ENCODE results near the gene ARL2. TPM values are rescaled to one million over a fixed set of nuclear protein-coding genes. Genes with fewer than 3 reads are reported as not detected.
A peak's percentile ranks its signal among the peaks of the same experiment; 100 is the strongest.

ARL2 gene
- total RNA-seq, 2 experiments from 2014 or later: 62.4 to 65.3 TPM

DNA sequence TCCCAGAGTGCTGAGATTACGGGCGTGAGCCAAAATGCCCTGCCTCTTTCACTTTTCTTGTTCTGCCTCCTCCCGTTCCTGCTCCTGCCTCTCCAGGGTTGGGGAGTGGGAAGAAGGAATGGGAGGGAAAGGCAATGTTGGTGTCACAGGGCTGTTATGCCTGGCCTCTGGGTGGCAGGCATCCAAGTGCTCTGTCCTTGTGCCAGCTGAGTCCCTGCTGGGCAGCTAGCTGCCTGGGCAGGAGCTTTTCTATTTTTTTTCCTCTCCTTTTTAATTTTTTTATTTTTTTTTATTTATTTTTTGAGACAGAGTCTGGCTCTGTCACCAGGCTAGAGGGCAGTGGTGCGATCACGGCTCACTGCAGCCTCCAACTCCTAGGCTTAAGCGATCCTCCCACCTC lies 23.0 kb downstream of the ARL2 start:
- H3K27ac Mint-ChIP-seq: no peak overlapping the region
- CTCF ChIA-PET: interaction anchor here (0.6 to 3.7 kb wide), 3 partner anchors 11 to 216 kb away, joined by 4 to 16 read pairs (median 6); partner anchors contain the start of genes SNX15 and TM7SF2
- POLR2A ChIA-PET: interaction anchor here (0.7 kb wide), 1 partner anchor 13 kb away, joined by 4 read pairs; no protein-coding TSS in a partner anchor

DNA sequence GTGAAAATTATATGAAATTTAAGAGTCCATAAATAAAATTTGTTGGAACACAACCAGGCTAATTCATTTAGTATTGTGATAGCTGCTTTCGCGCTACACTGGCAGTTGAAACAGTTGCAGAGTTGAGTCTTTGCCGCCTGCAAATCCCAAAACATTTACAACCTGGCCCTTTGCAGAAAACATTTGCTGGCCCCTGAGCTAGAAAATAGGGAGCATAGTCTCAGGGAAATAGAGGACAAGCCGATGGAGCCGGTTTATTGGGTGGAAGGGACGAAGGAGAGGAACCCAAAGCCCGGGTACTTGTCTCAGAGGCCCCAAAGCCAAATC lies 26.5 kb downstream of the ARL2 start:
- POLR2A ChIA-PET: interaction anchor here (0.9 kb wide), 1 partner anchor 275 kb away, joined by 3 read pairs; no protein-coding TSS in a partner anchor
- Mint-ChIP-seq H3K4me1 (peaks cover 33% of the 10 kb centered on the region), H3K4me3 (peak overlapping the region; percentile 90), H3K36me3 (ENCODE audit: low read depth) (peaks cover 20% of the 10 kb centered on the region), H3K27me3 (no peaks in the 10 kb centered on the region), H3K9me3 (no peaks in the 10 kb centered on the region), H3K27ac (peak overlapping the region; percentile 98)
- CTCF ChIA-PET: interaction anchor here (0.6 to 3.9 kb wide), 8 partner anchors 11 to 417 kb away, joined by 3 to 13 read pairs (median 4); partner anchors contain the start of genes ARL2, SNX15 and ZNHIT2
- no peak for DNase-seq

More for the DNA sequence above, 23.0 kb downstream of the ARL2 start:
- Mint-ChIP-seq H3K4me1 (peaks cover 12% of the 10 kb centered on the region), H3K36me3 (ENCODE audit: low read depth) (peaks cover 2% of the 10 kb centered on the region), H3K9me3 (no peaks in the 10 kb centered on the region), H3K27me3 (no peaks in the 10 kb centered on the region), H3K4me3 (no peak overlapping the region)
- no peak for DNase-seq

DNA sequence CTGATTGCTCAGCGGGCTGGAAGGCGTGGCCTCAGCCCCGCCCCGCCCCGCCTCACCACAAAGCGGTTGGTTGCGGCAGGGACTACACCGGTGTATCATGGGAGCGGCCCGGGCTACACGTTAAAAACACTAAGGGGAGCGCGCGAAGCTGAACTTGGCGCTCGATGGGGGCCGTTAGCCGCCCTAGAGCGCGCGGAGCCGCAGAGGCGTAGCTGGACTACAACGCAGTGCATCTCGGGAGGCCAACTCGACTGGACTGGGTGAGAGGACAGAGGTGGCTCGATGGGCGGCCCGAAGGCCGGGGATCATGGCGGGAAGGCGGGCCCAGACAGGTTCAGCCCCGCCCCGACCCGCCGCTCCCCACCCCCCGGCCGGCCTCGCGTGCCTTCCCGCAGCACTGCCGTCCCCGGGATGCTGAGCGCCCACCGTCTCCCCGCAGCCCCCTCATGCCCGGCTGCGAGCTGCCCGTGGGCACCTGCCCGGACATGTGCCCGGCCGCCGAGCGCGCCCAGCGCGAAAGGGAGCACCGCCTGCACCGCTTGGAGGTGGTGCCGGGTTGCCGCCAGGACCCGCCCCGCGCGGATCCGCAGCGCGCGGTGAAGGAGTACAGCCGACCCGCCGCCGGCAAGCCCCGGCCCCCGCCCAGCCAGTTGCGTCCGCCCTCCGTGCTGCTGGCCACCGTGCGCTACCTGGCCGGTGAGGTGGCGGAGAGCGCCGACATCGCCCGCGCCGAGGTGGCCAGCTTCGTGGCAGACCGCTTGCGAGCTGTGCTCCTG lies 27.1 kb downstream of the ARL2 start, which contains the start of gene SAC3D1:
Gene SAC3D1 (plus strand): TSS at position 364 of the 776 bp plus-strand sequence. CDS start 83 bp downstream, at position 447.
- H3K4me1 Mint-ChIP-seq: peaks cover 34% of the 10 kb centered on the region
- H3K9me3 Mint-ChIP-seq: no peaks in the 10 kb centered on the region
- DNase-seq: peak; percentile 95
- ChIA-PET POLR2A (interaction anchor here (0.5 to 0.9 kb wide), 2 partner anchors 262 to 274 kb away, joined by 3 read pairs; no protein-coding TSS in a partner anchor), CTCF (interaction anchor here (0.6 to 3.9 kb wide), 9 partner anchors 12 to 417 kb away, joined by 3 to 13 read pairs (median 3); partner anchors contain the start of genes ARL2, SNX15 and ZNHIT2)
- peak within 1 kb of the TSS; percentile 90 for H3K4me3 Mint-ChIP-seq
- H3K27ac Mint-ChIP-seq: peak within 1 kb of the TSS; percentile 98
- peaks cover 20% of the 10 kb centered on the region for H3K36me3 Mint-ChIP-seq (ENCODE audit: low read depth)
- no peaks in the 10 kb centered on the region for H3K27me3 Mint-ChIP-seq

DNA sequence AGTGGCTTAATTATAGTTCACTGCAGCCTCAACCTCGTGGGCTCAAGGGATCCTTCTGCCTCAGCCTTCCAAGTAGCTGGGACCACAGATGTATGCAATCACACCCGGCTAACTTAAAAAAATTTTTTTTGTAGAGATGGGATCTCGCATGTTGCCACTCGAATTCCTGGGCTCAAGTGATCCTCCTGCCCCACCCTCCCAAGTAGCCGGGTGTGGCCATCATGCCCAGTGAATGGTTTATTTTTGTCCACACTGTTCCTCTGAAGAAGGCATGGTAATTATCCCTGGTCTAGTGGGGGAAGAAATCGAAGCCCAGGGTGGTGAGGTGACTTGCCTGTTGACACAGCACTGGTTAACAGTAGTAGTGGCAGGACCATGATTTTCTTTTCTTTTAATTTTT lies 28.9 kb downstream of the ARL2 start:
- H3K27me3 Mint-ChIP-seq: no peaks in the 10 kb centered on the region
- H3K4me3 Mint-ChIP-seq: peak overlapping the region; percentile 85
- H3K9me3 Mint-ChIP-seq: no peaks in the 10 kb centered on the region
- H3K27ac Mint-ChIP-seq: no peak overlapping the region
- DNase-seq: no peak
- peaks cover 24% of the 10 kb centered on the region for H3K36me3 Mint-ChIP-seq (ENCODE audit: low read depth)
- H3K4me1 Mint-ChIP-seq: peaks cover 51% of the 10 kb centered on the region
- ChIA-PET CTCF (interaction anchor here (3.9 kb wide), 1 partner anchor 28 kb away, joined by 13 read pairs; the partner anchor contains the start of gene ARL2), POLR2A (no interaction called here)

DNA sequence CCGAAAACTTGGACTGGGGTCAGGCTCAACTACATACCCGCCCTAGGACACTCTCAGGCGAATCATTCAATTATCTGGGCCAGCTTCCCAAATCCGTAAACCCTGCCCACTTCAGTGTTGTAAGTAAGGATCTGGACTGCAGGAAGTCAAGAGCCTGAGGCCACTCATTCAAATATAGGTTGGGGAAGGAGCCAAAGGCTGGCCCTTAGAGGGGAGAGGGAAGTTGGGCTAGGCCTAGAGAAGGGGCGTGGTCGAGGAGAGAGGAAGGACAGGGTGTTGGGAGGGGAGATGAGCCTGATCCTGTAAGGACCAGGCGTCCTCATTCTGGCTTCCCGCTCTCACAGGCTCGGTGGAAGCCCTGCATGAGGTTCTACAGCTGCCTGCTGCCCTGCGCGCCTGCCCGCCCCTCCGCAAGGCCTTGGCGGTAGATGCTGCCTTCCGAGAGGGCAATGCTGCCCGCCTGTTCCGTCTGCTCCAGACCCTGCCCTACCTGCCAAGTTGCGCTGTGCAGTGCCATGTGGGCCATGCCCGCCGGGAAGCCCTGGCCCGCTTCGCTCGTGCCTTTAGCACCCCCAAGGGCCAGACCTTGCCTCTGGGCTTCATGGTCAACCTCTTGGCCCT lies 30.0 kb downstream of the ARL2 start:
- H3K9me3 Mint-ChIP-seq: no peaks in the 10 kb centered on the region
- H3K27ac Mint-ChIP-seq: no peak overlapping the region
- peaks cover 25% of the 10 kb centered on the region for H3K36me3 Mint-ChIP-seq (ENCODE audit: low read depth)
- DNase-seq: no peak
- H3K27me3 Mint-ChIP-seq: no peaks in the 10 kb centered on the region
- peaks cover 57% of the 10 kb centered on the region for H3K4me1 Mint-ChIP-seq
- POLR2A ChIA-PET: no interaction called here
- CTCF ChIA-PET: interaction anchor here (3.9 kb wide), 1 partner anchor 30 kb away, joined by 13 read pairs; the partner anchor contains the start of gene ARL2
- H3K4me3 Mint-ChIP-seq: no peak overlapping the region

DNA sequence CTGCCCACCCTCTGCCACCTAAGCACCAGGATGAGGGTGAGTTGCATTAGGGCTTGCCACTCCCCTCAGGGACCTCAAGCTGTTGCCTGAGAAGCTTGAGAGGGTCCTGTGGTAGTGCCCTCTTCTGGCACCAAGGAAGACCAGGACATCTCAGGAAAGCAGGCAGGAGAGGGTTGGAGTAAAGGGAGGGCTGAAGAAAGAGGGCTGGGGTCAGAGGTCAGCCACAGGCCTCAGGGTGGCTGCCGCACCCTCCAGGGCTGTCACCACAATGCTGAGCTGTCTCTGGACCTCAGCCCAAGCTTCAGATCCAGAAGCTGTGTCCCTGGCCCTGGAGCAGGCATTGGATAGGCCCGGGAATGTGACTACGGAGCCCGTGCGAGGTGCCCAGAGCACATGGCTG lies 31.1 kb downstream of the ARL2 start:
- ChIA-PET CTCF (interaction anchor here (0.9 to 1.2 kb wide), 3 partner anchors 31 to 66 kb away, joined by 3 to 4 read pairs (median 3); partner anchors contain the start of gene ARL2), POLR2A (no interaction called here)
- no peaks in the 10 kb centered on the region for H3K9me3 Mint-ChIP-seq
- H3K36me3 Mint-ChIP-seq (ENCODE audit: low read depth): peaks cover 25% of the 10 kb centered on the region
- no peak overlapping the region for H3K27ac Mint-ChIP-seq
- no peak for DNase-seq
- H3K4me1 Mint-ChIP-seq: peaks cover 52% of the 10 kb centered on the region
- no peaks in the 10 kb centered on the region for H3K27me3 Mint-ChIP-seq
- H3K4me3 Mint-ChIP-seq: no peak overlapping the region

DNA sequence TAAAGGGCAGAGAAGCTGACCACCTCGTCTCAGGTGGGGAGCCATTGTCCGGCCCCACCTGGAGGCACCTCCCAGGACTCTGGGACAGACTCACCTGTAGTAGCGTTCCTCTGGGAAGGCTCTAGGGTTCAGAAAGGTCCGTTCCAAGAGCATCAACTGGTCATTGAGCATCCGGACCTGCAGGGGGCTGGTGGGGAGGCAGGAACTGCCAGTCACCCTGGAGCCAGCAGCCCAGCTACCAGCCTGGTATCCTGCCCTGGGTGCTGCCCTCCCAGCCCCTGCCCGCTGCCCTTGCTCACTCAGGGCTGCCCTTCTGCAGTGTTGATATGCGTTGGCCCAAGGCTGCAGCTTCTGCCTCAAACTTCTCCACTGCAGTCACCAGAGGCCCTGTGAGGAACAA lies 31.8 kb downstream of the ARL2 start:
- ChIA-PET CTCF (interaction anchor here (0.6 to 1.2 kb wide), 4 partner anchors 22 to 65 kb away, joined by 3 to 4 read pairs (median 3); partner anchors contain the start of gene ARL2), POLR2A (no interaction called here)
- DNase-seq: no peak
- Mint-ChIP-seq H3K36me3 (ENCODE audit: low read depth) (peaks cover 25% of the 10 kb centered on the region), H3K27ac (no peak overlapping the region), H3K4me3 (no peak overlapping the region), H3K27me3 (no peaks in the 10 kb centered on the region), H3K4me1 (peaks cover 48% of the 10 kb centered on the region), H3K9me3 (no peaks in the 10 kb centered on the region)

DNA sequence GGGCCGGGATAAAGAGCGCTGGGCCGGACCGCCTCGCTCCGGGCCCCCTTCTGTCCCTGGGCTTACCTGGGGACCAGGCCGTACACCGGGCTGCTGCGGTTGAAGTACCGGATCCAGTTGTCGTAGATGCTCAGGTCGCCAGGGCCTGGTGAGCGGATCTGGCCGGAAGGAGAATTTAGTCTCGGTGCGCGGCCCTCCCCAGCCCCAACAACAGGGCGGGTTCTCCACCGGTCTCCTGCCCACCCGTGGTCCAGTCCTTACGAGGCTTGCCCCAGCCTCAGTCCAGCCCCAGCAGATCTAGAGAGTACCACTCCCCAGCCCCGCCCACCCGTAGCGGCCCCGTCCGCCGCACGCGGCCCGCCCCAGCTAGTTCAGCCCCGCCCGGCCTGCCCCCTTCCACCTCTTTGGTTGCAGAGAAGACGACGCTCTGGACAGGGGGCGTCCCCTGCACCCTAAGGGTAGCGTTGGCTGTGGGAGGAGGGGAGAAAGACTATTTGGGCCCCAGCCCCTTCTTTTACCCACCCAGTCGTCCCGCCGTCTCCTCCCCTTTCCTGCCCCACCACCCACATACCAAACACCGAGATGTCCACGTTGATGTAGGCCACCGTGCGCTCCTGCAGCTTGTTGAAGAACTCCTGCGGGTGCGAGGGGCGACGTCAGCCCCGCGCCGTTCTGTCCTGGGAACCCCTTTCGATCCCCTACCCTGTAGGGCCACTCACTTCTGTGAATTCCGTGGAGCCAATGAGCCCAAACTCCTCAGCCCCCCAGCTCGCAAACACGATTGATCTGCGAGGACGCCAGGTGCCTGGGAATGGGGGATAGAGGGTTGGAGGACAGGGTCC lies 33.8 kb downstream of the ARL2 start:
- H3K4me3 Mint-ChIP-seq: peak overlapping the region; percentile 68
- peaks cover 19% of the 10 kb centered on the region for H3K36me3 Mint-ChIP-seq (ENCODE audit: low read depth)
- CTCF ChIA-PET: interaction anchor here (1.1 to 1.2 kb wide), 2 partner anchors 19 to 33 kb away, joined by 3 read pairs; no protein-coding TSS in a partner anchor
- H3K27me3 Mint-ChIP-seq: no peaks in the 10 kb centered on the region
- POLR2A ChIA-PET: no interaction called here
- peaks cover 37% of the 10 kb centered on the region for H3K4me1 Mint-ChIP-seq
- peak overlapping the region; percentile 86 for H3K27ac Mint-ChIP-seq
- peak; percentile 20 for DNase-seq
- no peaks in the 10 kb centered on the region for H3K9me3 Mint-ChIP-seq

DNA sequence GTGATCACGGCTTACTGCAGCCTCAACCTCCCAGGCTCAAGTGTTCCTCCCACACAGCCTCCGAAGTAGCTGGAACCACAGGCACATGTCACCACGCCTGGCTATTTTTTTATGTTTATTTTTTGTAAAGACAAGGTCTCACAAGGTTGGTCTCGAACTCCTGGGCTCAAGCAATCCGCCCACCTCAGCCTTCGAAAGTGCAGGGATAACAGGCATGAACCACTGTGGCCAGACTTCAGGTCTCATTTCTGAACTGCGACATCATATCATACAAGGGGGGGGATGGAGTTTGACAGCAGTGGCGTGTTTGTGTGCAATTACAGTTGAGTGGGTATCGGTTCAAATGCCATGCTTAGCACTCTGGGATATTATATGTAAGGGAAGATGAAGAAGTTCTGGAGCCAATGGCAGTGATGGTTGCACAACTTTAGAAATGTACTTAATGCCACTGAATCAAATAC lies 37.5 kb downstream of the ARL2 start:
- ChIA-PET POLR2A (no interaction called here), CTCF (interaction anchor here (1.2 kb wide), 1 partner anchor 31 kb away, joined by 5 read pairs; no protein-coding TSS in a partner anchor)
- Mint-ChIP-seq H3K27ac (no peak overlapping the region), H3K9me3 (no peaks in the 10 kb centered on the region), H3K4me3 (no peak overlapping the region), H3K27me3 (no peaks in the 10 kb centered on the region), H3K4me1 (peaks cover 38% of the 10 kb centered on the region), H3K36me3 (ENCODE audit: low read depth) (peaks cover 6% of the 10 kb centered on the region)
- DNase-seq: no peak

DNA sequence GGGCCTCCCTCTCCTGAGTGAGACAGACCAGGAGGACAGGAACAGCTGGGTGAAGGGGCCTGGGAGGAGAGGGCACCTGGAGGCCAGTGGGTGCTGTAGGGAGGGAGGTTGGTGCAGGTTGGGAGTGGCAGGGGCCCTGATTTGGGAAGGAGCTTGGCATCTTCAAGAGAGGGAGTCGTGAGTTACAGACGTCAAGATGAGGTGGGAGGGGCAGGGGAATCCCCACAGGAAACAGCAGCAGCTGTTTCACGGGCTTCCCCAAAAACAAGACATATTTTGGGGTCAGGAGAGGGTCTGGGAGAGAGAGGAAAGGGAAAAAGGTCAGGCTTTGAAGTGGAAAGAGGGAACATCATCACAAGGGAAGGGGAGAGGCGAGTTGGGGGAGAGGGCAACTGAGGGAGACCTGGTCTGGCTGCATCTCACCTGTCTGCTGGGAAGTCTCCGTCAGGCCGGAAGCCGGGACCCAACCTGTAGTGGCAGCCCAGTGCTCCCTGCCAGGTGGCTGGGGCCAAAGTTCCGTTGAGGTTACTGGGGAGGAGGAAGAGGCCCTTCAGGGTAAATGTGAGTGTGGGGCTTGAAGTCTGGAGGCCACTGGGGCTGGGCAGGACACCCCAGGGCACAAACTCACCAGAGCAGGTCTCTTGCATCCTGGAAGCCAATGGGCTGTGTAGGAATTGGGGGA lies 40.0 kb downstream of the ARL2 start:
- Mint-ChIP-seq H3K4me3 (no peak overlapping the region), H3K4me1 (peaks cover 19% of the 10 kb centered on the region), H3K27me3 (peaks cover 3% of the 10 kb centered on the region), H3K9me3 (no peaks in the 10 kb centered on the region), H3K36me3 (ENCODE audit: low read depth) (no peaks in the 10 kb centered on the region), H3K27ac (peak overlapping the region; percentile 73)
- ChIA-PET POLR2A (interaction anchor here (0.6 to 1.1 kb wide), 2 partner anchors 28 to 153 kb away, joined by 3 to 5 read pairs; no protein-coding TSS in a partner anchor), CTCF (no interaction called here)
- DNase-seq: peak; percentile 21

DNA sequence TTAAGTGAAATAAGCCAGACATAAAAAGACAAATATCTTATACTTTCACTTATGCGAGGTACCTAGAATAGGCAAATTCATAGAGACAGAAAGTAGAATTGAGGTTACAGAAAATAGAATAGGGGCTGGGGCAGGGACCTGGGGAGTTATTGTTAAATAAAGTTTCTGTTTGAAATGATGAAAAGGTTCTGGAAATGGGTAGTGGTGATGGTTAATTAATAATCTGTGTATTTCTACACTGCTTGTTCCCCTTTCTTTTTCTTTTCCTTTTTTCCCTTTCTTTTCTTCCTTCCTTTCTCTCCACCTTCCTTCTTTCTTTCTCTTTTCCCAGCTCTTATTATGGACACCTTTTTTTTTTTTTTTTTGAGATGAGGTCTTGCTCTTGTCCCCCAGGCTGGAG lies 41.6 kb downstream of the ARL2 start:
- ChIA-PET CTCF (interaction anchor here (1.1 kb wide), 1 partner anchor 22 kb away, joined by 4 read pairs; no protein-coding TSS in a partner anchor), POLR2A (no interaction called here)
- no peak overlapping the region for H3K27ac Mint-ChIP-seq
- H3K4me3 Mint-ChIP-seq: no peak overlapping the region
- H3K4me1 Mint-ChIP-seq: peaks cover 25% of the 10 kb centered on the region
- no peaks in the 10 kb centered on the region for H3K36me3 Mint-ChIP-seq (ENCODE audit: low read depth)
- DNase-seq: no peak
- peaks cover 3% of the 10 kb centered on the region for H3K27me3 Mint-ChIP-seq
- no peaks in the 10 kb centered on the region for H3K9me3 Mint-ChIP-seq

Measured in activated CD4-positive, alpha-beta T cell treated with anti-CD3 and anti-CD28 coated beads, Interleukin-2, amount 10 ng/mL, durations not matched to agents 7 days and 5 days (primary cell).